Adipocyte (in vitro differentiated cells): ENCODE measurements around the gene TMC8.
"Not testable (repeated sequence)": the region's sequence is repeated elsewhere in the genome, so short reads cannot be mapped to it uniquely, and the experiment has no call there.

Experiments used
- DNase-seq: peaks from one replicate; pipeline ENCODE4 v3.0.0-alpha.2; 2015; ENCODE audit warnings: low read depth
- H3K27me3 ChIP-seq: replicated peaks from 2 replicates; pipeline ENCODE4 v1.7.0; 2013; ENCODE audit warnings: mild to moderate bottlenecking, low read length, moderate library complexity; ENCODE audit not compliant: control insufficient read depth, insufficient read depth
- H3K36me3 ChIP-seq: 2 replicates; pipeline ENCODE4 v1.7.0; 2013; ENCODE audit warnings: low read length, mild to moderate bottlenecking, moderate library complexity; ENCODE audit not compliant: control insufficient read depth, insufficient read depth, severe bottlenecking
- H3K4me1 ChIP-seq: 2 replicates; pipeline ENCODE4 v1.7.0; 2013; ENCODE audit warnings: mild to moderate bottlenecking, low read length, moderate library complexity; ENCODE audit not compliant: control insufficient read depth, insufficient read depth
- H3K4me3 ChIP-seq: 2 replicates; pipeline ENCODE4 v1.7.0; 2013; ENCODE audit warnings: mild to moderate bottlenecking, low read length, moderate library complexity
- H3K9ac ChIP-seq: 2 replicates; pipeline ENCODE4 v1.7.0; 2013; ENCODE audit warnings: mild to moderate bottlenecking, low read length, moderate library complexity
- H3K9me3 ChIP-seq: 2 replicates; pipeline ENCODE4 v1.7.0; 2013; ENCODE audit warnings: mild to moderate bottlenecking, low read length, moderate library complexity; ENCODE audit not compliant: control insufficient read depth

Gene TMC8, protein sequence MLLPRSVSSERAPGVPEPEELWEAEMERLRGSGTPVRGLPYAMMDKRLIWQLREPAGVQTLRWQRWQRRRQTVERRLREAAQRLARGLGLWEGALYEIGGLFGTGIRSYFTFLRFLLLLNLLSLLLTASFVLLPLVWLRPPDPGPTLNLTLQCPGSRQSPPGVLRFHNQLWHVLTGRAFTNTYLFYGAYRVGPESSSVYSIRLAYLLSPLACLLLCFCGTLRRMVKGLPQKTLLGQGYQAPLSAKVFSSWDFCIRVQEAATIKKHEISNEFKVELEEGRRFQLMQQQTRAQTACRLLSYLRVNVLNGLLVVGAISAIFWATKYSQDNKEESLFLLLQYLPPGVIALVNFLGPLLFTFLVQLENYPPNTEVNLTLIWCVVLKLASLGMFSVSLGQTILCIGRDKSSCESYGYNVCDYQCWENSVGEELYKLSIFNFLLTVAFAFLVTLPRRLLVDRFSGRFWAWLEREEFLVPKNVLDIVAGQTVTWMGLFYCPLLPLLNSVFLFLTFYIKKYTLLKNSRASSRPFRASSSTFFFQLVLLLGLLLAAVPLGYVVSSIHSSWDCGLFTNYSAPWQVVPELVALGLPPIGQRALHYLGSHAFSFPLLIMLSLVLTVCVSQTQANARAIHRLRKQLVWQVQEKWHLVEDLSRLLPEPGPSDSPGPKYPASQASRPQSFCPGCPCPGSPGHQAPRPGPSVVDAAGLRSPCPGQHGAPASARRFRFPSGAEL

DNA sequence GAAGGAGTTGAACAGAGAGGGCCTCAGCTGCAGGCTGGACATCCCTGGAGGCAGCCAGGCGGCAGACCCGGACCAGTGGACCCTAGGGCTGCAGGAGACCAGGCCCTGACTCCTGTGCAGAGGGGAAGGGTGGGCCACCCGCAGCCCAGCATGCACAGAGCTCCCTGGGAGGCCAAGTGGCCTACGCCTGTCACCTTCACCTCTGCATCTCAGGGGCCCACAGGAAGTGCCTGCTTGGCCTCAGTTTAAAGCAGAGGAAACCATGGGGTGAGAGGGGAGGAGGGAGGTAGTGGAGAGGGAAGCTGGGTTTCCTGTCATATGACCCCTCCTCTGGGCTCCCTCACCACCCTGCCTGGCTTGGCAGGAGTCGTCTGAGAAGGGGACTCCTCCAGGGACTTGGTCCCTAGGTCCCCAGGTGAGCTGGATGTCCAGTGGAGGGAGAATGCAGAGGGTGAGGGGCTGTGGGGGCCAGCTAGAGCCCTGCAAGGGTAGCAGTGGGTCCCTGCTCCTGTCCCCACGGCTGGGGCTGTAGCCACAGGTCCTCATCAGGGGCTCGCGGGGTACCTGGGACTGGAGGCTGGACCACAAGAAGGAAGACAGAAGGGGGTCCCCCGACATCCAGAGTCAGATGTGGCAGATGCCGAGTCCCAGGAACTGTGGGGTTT is at the start of gene TMC8:
Gene TMC8, plus strand, starts transcription at position 335 of the 665 bp plus-strand sequence. CDS start 818 bp downstream, outside the sequence.
- no peak for DNase-seq
- Histone ChIP-seq H3K4me3 (no peak within 1 kb of the TSS), H3K36me3 (no peaks in the 10 kb centered on the region), H3K9me3 (no peaks in the 10 kb centered on the region), H3K4me1 (peaks cover 12% of the 10 kb centered on the region), H3K27me3 (peaks cover 35% of the 10 kb centered on the region), H3K9ac (no peak within 1 kb of the TSS)

DNA sequence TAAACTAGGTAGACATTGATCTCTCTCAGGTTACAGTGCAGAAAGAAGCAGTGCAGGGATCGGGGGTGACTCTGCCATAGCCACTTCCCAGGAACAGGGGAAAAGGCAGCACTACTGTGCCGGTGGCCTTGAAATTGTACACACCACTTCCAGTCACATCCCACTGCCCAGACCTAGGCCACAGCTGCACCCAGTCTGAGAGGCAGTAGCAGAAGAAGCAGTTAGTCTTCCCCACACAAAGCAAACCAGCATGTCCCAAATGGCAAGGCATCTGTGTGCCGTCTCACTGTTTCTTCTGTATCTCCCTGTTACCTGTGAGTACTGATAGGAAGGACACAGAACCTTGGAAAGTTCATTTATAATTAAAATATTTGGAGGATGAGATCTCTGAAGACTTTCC is 49.0 kb upstream of the TMC8 start:
- no peak overlapping the region for H3K4me3 ChIP-seq
- DNase-seq = no peak
- no peak overlapping the region for H3K9ac ChIP-seq
- no peaks in the 10 kb centered on the region for H3K9me3 ChIP-seq
- no peaks in the 10 kb centered on the region for H3K4me1 ChIP-seq
- H3K36me3 ChIP-seq = peaks cover 60% of the 10 kb centered on the region
- H3K27me3 ChIP-seq = no peaks in the 10 kb centered on the region

DNA sequence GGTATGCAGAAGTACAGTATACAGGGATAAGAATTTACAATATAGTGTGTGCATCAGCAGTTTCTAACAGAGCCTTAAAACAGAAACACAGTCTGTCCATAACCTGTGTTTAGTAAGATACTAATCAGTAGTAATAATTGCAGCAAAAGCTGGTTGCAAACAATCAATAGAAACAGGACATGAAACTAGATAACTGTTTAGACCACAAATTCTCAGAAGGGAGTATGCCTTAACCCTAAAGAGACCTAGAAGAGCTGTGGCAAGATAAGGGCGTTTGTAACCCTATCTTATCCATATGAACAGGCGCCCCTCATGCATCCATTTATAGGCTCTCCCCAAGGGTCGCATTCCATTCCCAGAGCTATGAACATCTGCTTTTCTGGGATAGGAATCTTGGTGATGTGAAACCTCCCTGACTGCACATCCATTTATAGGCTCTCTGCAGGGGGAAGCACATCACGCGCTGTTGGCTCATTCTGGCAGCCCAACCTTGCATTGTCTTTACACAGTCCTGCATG is 48.2 kb upstream of the TMC8 start:
- not testable (repeated sequence) for DNase-seq, H3K9ac ChIP-seq, H3K4me3 ChIP-seq, H3K9me3 ChIP-seq, H3K4me1 ChIP-seq, H3K27me3 ChIP-seq
- H3K36me3 ChIP-seq = peaks cover 60% of the 10 kb centered on the region

GRCh38 chr17:78082988-78083387 is 47.6 kb upstream of the TMC8 start:
- no peak overlapping the region for H3K9ac ChIP-seq
- H3K36me3 ChIP-seq = peaks cover 60% of the 10 kb centered on the region
- no peaks in the 10 kb centered on the region for H3K4me1 ChIP-seq
- no peak for DNase-seq
- no peaks in the 10 kb centered on the region for H3K27me3 ChIP-seq
- no peaks in the 10 kb centered on the region for H3K9me3 ChIP-seq
- no peak overlapping the region for H3K4me3 ChIP-seq

DNA sequence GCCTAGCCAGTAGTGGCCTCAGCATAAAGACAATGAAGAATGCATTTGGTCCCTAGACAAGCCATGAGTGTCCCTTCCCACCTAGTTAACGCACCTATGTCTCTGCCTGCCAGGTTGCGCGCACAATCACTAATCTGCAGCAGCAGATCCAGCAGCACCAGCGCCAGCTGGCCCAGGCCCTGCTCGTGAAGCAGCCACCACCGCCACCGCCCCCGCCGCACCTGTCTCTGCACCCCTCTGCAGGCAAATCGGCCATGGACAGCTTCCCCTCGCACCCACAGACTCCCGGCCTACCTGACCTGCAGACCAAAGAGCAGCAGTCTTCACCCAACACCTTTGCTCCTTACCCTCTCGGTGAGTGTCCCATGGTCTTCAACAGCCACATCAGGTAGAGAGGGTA is 43.8 kb upstream of the TMC8 start:
- no peak overlapping the region for H3K4me3 ChIP-seq
- H3K4me1 ChIP-seq = no peaks in the 10 kb centered on the region
- no peak overlapping the region for H3K9ac ChIP-seq
- no peak for DNase-seq
- H3K36me3 ChIP-seq = peaks cover 58% of the 10 kb centered on the region
- H3K9me3 ChIP-seq = no peaks in the 10 kb centered on the region
- no peaks in the 10 kb centered on the region for H3K27me3 ChIP-seq

DNA sequence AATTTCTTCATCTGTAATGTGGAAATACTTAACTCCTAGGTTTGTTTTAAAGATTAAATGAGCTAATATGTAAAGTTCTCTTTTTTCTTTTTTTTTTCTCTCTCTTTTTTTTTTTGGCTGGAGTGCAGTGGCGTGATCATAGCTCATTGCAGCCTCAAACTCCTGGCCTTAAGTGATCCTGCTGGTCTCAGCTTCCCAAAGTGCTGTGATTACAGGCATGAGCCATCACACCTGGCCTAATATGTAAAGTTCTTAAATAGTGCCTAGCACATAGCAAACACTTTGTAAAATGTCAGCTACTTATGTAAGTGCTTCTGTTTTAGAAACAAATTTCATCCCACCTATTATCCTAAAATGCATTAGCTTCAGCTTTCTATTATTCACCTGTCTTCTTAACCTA is 42.0 kb upstream of the TMC8 start:
- no peaks in the 10 kb centered on the region for H3K27me3 ChIP-seq
- H3K36me3 ChIP-seq = peaks cover 68% of the 10 kb centered on the region
- H3K4me1 ChIP-seq = no peaks in the 10 kb centered on the region
- H3K9ac ChIP-seq = no peak overlapping the region
- no peak for DNase-seq
- no peaks in the 10 kb centered on the region for H3K9me3 ChIP-seq
- H3K4me3 ChIP-seq = no peak overlapping the region

- Histone ChIP-seq H3K36me3 (peaks cover 78% of the 10 kb centered on the region), H3K9ac (no peak overlapping the region), H3K4me3 (no peak overlapping the region), H3K9me3 (no peaks in the 10 kb centered on the region), H3K4me1 (no peaks in the 10 kb centered on the region), H3K27me3 (no peaks in the 10 kb centered on the region)
- DNase-seq = no peak
Observed at GRCh38 chr17:78089576-78090281, 40.8 kb upstream of the TMC8 start.

DNA sequence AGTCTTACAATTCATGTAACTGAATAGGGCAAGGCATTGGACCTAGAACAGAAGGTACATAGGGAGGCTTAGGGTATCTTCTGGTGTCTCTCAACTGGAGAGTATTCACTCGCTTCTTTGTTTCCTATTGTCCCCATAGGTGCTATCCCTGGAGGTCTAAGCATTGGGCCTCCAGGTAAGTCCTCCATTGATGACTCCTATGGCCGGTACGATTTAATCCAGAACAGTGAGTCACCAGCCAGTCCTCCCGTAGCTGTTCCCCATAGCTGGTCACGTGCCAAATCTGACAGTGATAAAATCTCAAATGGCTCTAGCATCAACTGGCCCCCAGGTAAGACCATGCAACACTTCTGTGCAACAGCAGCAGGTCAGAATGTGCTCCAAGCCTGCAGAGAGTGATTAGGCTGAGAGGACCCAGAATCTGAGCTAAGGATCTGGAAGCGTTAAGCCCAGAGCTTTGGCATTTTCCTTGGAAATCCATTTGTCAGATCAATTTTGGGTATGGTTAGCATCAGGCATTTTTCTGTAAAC is 37.7 kb upstream of the TMC8 start:
- no peak overlapping the region for H3K4me3 ChIP-seq
- no peak for DNase-seq
- no peaks in the 10 kb centered on the region for H3K4me1 ChIP-seq
- H3K9ac ChIP-seq = no peak overlapping the region
- H3K27me3 ChIP-seq = no peaks in the 10 kb centered on the region
- peaks cover 83% of the 10 kb centered on the region for H3K36me3 ChIP-seq
- no peaks in the 10 kb centered on the region for H3K9me3 ChIP-seq

GRCh38 chr17:78095035-78095434 is 35.5 kb upstream of the TMC8 start:
- H3K4me3 ChIP-seq = no peak overlapping the region
- no peaks in the 10 kb centered on the region for H3K9me3 ChIP-seq
- no peak for DNase-seq
- no peak overlapping the region for H3K9ac ChIP-seq
- no peaks in the 10 kb centered on the region for H3K4me1 ChIP-seq
- H3K36me3 ChIP-seq = peaks cover 90% of the 10 kb centered on the region
- H3K27me3 ChIP-seq = no peaks in the 10 kb centered on the region

DNA sequence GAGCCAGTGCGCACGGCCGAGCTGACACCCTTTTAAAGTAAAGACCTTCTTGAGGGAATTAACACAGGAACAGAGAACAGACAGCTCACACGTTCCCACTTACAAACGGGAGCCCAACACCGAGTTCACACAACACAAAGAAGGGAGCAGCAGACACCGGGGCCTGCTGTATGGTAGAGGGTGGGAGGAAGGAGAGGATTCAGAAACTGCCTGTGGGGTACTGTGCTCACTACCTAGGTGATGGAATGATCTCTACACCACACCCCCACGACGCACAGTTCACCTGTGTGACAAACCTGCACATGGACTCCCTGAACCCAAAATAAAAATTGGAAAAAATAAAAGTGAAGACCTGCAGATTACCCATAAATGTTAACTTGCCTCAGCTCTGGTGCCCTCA is 34.5 kb upstream of the TMC8 start:
- H3K9ac ChIP-seq = no peak overlapping the region
- peaks cover 86% of the 10 kb centered on the region for H3K36me3 ChIP-seq

More for the DNA sequence above, 34.5 kb upstream of the TMC8 start:
- Histone ChIP-seq H3K9me3 (no peaks in the 10 kb centered on the region), H3K4me1 (no peaks in the 10 kb centered on the region), H3K4me3 (no peak overlapping the region), H3K27me3 (no peaks in the 10 kb centered on the region)
- no peak for DNase-seq
